ENCODE measurements around the gene MPHOSPH10. TPM values are rescaled to one million over a fixed set of nuclear protein-coding genes. Genes with fewer than 3 reads are reported as not detected.

Gene MPHOSPH10
- total RNA-seq, 1 experiment from 2014 or later: 34.1 TPM

DNA sequence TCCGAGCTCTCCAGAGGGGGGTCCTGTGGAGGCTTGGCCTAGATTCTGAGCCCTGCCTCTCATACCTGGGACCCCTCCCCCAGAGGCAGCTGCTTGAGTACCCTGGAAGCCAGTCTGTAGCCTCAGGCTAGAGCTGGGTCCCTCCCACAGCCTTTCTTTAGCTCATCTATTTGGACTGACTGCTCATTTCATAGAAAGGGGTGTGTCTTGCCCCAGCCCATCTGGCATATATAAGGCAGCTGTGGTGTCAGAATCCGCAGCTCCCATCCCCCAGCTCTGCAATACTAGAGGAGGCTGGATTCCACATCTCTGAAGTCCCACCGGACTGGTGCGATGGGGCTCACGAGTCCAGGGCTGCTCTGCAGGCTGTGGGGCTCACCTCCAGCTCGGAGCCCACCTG is 26.1 kb downstream of the MPHOSPH10 start:
- Histone ChIP-seq H3K27me3 (ENCODE audit: control insufficient read depth, insufficient read depth, low read length) (peaks cover 2% of the 10 kb centered on the region; the same call in 1 of the 2 replicates), H3K4me3 (ENCODE audit: low read depth in 2 of 2, low read length in 2 of 2) (peak overlapping the region in 1 of 2 experiments; percentile 27; a peak in 2 of 4 replicates), H3K4me1 (ENCODE audit: control insufficient read depth, insufficient read depth, low read length) (no peaks in the 10 kb centered on the region), H3K9me3 (ENCODE audit: control insufficient read depth, insufficient read depth, low read depth, low read length) (no peaks in the 10 kb centered on the region), H3K27ac (ENCODE audit: low read length) (no peak overlapping the region), H3K36me3 (ENCODE audit: control insufficient read depth, insufficient read depth, low read length) (no peaks in the 10 kb centered on the region)
- in situ Hi-C loops (cut with HindIII; ENCODE audit: low pct_unique_long_range_greater_than_20kb, low sequenced_read_pairs): no loop called here
- intact Hi-C loops (cut with micrococcal nuclease; ENCODE audit: unreplicated experiment): no loop called here
- DNase-seq (ENCODE audit: low read depth, low spot score): no peak
- TF ChIP-seq TCF7L2 (IDR thresholded peaks at IDR 0.05; ENCODE audit: low read depth, low read length) (no peak), POLR2AphosphoS5 (IDR thresholded peaks at IDR 0.05; ENCODE audit: low read depth, low read length) (no peak), CTCF (IDR thresholded peaks at IDR 0.05) (no peak), REST (IDR thresholded peaks at IDR 0.05; ENCODE audit: insufficient read depth in 1 of 2, low read depth in 2 of 2, low read length in 1 of 2) (no peak), SIN3A (IDR thresholded peaks at IDR 0.05; ENCODE audit: borderline replicate concordance, insufficient read depth, low read depth, low read length) (no peak)
- BruUV-seq (replicated peaks): no TSS peak
- ChIA-PET POLR2A (interaction anchor here (0.9 kb wide), 1 partner anchor 14 kb away, joined by 4 read pairs; no protein-coding TSS in a partner anchor), CTCF (interaction anchor here (0.7 to 1.1 kb wide), 2 partner anchors 56 to 209 kb away, joined by 3 to 4 read pairs; no protein-coding TSS in a partner anchor)
- peak; percentile 49 for ATAC-seq

DNA sequence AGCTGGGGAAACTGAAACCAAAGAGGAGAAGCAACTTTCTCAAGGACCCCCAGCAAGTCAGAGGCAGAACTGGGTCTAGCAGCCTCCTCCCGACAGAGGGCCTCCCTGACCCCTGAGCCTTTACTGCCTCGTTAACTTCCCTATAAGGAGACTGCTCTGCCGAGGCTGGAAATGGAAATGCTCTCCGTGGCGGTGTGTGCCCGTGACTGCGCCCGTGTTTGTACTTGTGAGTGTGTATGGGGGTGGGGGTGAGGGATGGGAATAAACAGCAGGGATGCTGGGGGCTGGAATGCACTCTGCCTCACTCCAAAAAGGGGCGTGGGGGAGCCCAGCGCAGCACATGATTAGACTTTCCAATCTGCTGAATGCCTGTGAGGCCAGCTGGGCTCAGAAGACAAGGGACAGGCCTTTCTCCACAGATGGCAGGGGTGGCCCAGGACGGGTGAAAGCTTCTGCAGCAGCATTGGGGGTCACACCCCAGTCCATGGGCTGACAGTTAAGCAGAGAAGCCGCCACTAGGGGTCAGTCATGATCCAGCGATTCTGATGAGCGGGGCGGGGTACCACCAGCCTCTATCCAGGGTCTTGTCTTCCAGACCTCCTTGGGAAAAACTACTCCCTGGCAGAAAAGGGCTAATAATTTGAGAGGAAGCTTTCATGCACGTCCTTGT is 26.8 kb downstream of the MPHOSPH10 start:
- in situ Hi-C loops (cut with HindIII; ENCODE audit: low pct_unique_long_range_greater_than_20kb, low sequenced_read_pairs) (no loop called here), intact Hi-C loops (cut with micrococcal nuclease; ENCODE audit: unreplicated experiment) (no loop called here)
- peaks cover 2% of the 10 kb centered on the region; the same call in 1 of the 2 replicates for H3K27me3 ChIP-seq (ENCODE audit: control insufficient read depth, insufficient read depth, low read length)
- no peaks in the 10 kb centered on the region for H3K36me3 ChIP-seq (ENCODE audit: control insufficient read depth, insufficient read depth, low read length)
- no peak for TF ChIP-seq SIN3A (IDR thresholded peaks at IDR 0.05; ENCODE audit: borderline replicate concordance, insufficient read depth, low read depth, low read length)
- TF ChIP-seq CTCF (IDR thresholded peaks at IDR 0.05): peak; percentile 87
- no peak overlapping the region for H3K27ac ChIP-seq (ENCODE audit: low read length)
- ChIA-PET CTCF (interaction anchor here (0.7 to 1.1 kb wide), 2 partner anchors 56 to 208 kb away, joined by 3 to 4 read pairs; no protein-coding TSS in a partner anchor), POLR2A (interaction anchor here (0.9 kb wide), 1 partner anchor 15 kb away, joined by 4 read pairs; no protein-coding TSS in a partner anchor)
- ATAC-seq (peak; percentile 81), DNase-seq (ENCODE audit: low read depth, low spot score) (peak; percentile 10)
- H3K4me1 ChIP-seq (ENCODE audit: control insufficient read depth, insufficient read depth, low read length): no peaks in the 10 kb centered on the region
- H3K9me3 ChIP-seq (ENCODE audit: control insufficient read depth, insufficient read depth, low read depth, low read length): no peaks in the 10 kb centered on the region
- H3K4me3 ChIP-seq (ENCODE audit: low read depth in 2 of 2, low read length in 2 of 2): peak overlapping the region; percentile 4 to 27; a peak in 3 of 4 replicates
- no TSS peak for BruUV-seq (replicated peaks)
